ENCODE data around the gene SP3. TPM values are rescaled to one million over a fixed set of nuclear protein-coding genes. Genes with fewer than 3 reads are reported as not detected.

SP3 gene
- polyA plus RNA-seq (2011; rRNA removed) (60.6 and 71.8 TPM in 2 replicates), polyA minus RNA-seq (2011; rRNA and poly(A)+ RNA removed) (57.8 and 95.0 TPM in 2 replicates)

GRCh38 chr2:173965372-173966025 lies at the start of gene SP3:
Gene SP3, minus strand, starts transcription at chr2:173965373. Its CDS starts 202 bp downstream, at chr2:173965171.
- CTCF ChIA-PET, result no interaction called here
- DNase-seq (ENCODE audit: low read depth, low spot score), result peak; percentile 94
- Histone ChIP-seq H3K9me3 (ENCODE audit: control insufficient read depth, insufficient read depth, low read length) (no peaks in the 10 kb centered on the region; the same call in 1 of the 2 replicates), H3K4me3 (ENCODE audit: low read depth, low read length) (peak within 1 kb of the TSS; percentile 85), H3K27ac (ENCODE audit: low read depth, low read length) (peak within 1 kb of the TSS; percentile 96), H3K27me3 (ENCODE audit: control insufficient read depth, insufficient read depth, low read length) (no peaks in the 10 kb centered on the region)
- POLR2A ChIA-PET, result interaction anchor here (0.6 to 1.4 kb wide), 9 partner anchors 25 to 1155 kb away, joined by 3 to 8 read pairs (median 4); no protein-coding TSS in a partner anchor
- TF ChIP-seq CTCF (IDR thresholded peaks at IDR 0.05; ENCODE audit: low read depth, low read length), result no peak

- H3K27me3 ChIP-seq (ENCODE audit: control insufficient read depth, insufficient read depth, low read length), result no peaks in the 10 kb centered on the region
- peaks cover 8% of the 10 kb centered on the region; the same call in 1 of the 2 replicates for H3K9me3 ChIP-seq (ENCODE audit: control insufficient read depth, insufficient read depth, low read length)
- ChIA-PET POLR2A (no interaction called here), CTCF (no interaction called here)
- H3K4me3 ChIP-seq (ENCODE audit: low read depth, low read length), result no peak overlapping the region
- no peak for DNase-seq (ENCODE audit: low read depth, low spot score)
- no peak for TF ChIP-seq CTCF (IDR thresholded peaks at IDR 0.05; ENCODE audit: low read depth, low read length)
- H3K27ac ChIP-seq (ENCODE audit: low read depth, low read length), result no peak overlapping the region
These were observed 49.5 kb upstream of the SP3 start for GRCh38 chr2:174014699-174015070.

- no peak for DNase-seq (ENCODE audit: low read depth, low spot score)
- Histone ChIP-seq H3K27ac (ENCODE audit: low read depth, low read length) (no peak overlapping the region), H3K9me3 (ENCODE audit: control insufficient read depth, insufficient read depth, low read length) (peaks cover 8% of the 10 kb centered on the region; the same call in 1 of the 2 replicates), H3K27me3 (ENCODE audit: control insufficient read depth, insufficient read depth, low read length) (no peaks in the 10 kb centered on the region), H3K4me3 (ENCODE audit: low read depth, low read length) (no peak overlapping the region)
- CTCF ChIA-PET, result interaction anchor here (0.8 to 1.0 kb wide), 2 partner anchors 11 to 53 kb away, joined by 3 read pairs; no protein-coding TSS in a partner anchor
- POLR2A ChIA-PET, result no interaction called here
- no peak for TF ChIP-seq CTCF (IDR thresholded peaks at IDR 0.05; ENCODE audit: low read depth, low read length)
These were observed 49.0 kb upstream of the SP3 start for GRCh38 chr2:174014011-174014698.

GRCh38 chr2:174013315-174013751 lies 48.2 kb upstream of the SP3 start:
- H3K4me3 ChIP-seq (ENCODE audit: low read depth, low read length), result peak overlapping the region; percentile 53
- CTCF ChIA-PET, result interaction anchor here (0.8 to 1.0 kb wide), 2 partner anchors 11 to 52 kb away, joined by 3 read pairs; no protein-coding TSS in a partner anchor
- H3K27ac ChIP-seq (ENCODE audit: low read depth, low read length), result peak overlapping the region; percentile 52
- peaks cover 8% of the 10 kb centered on the region; the same call in 1 of the 2 replicates for H3K9me3 ChIP-seq (ENCODE audit: control insufficient read depth, insufficient read depth, low read length)
- TF ChIP-seq CTCF (IDR thresholded peaks at IDR 0.05; ENCODE audit: low read depth, low read length), result no peak
- DNase-seq (ENCODE audit: low read depth, low spot score), result no peak
- POLR2A ChIA-PET, result interaction anchor here (0.6 kb wide), 1 partner anchor 8 kb away, joined by 9 read pairs; no protein-coding TSS in a partner anchor
- H3K27me3 ChIP-seq (ENCODE audit: control insufficient read depth, insufficient read depth, low read length), result no peaks in the 10 kb centered on the region
